ENCODE data around the gene CATSPER2.
"Not testable (repeated sequence)": the region's sequence is repeated elsewhere in the genome, so short reads cannot be mapped to it uniquely, and the experiment has no call there.

The CATSPER2 gene

DNA sequence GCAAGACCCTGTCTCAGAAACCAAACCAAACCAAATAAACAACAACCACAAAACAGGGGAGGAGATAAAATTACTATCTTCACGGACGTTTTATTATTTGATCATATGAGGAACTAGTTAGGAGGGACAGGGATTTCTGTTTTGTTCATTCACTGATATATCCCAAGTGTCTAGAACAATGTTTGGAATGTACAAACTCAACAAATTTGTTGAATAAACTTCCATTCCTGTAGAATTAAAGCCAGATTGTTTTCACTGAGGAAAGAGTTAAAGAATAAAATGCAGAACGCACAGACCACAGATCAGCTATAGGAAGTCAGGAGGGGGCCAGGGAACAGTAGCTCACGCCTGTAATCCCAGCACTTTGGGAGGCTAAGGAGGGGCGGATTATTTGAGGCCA is 23.5 kb downstream of the CATSPER2 start:
- CTCF ChIA-PET, result no interaction called here
- POLR2A ChIA-PET, result no interaction called here
- TF ChIP-seq, protein P1, sequence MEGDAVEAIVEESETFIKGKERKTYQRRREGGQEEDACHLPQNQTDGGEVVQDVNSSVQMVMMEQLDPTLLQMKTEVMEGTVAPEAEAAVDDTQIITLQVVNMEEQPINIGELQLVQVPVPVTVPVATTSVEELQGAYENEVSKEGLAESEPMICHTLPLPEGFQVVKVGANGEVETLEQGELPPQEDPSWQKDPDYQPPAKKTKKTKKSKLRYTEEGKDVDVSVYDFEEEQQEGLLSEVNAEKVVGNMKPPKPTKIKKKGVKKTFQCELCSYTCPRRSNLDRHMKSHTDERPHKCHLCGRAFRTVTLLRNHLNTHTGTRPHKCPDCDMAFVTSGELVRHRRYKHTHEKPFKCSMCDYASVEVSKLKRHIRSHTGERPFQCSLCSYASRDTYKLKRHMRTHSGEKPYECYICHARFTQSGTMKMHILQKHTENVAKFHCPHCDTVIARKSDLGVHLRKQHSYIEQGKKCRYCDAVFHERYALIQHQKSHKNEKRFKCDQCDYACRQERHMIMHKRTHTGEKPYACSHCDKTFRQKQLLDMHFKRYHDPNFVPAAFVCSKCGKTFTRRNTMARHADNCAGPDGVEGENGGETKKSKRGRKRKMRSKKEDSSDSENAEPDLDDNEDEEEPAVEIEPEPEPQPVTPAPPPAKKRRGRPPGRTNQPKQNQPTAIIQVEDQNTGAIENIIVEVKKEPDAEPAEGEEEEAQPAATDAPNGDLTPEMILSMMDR (IDR thresholded peaks at IDR 0.05; ENCODE audit: control extremely low read depth, extremely low read depth, low read depth, missing control alignments), result no peak
- DNase-seq (ENCODE audit: extremely low spot score), result no peak

DNA sequence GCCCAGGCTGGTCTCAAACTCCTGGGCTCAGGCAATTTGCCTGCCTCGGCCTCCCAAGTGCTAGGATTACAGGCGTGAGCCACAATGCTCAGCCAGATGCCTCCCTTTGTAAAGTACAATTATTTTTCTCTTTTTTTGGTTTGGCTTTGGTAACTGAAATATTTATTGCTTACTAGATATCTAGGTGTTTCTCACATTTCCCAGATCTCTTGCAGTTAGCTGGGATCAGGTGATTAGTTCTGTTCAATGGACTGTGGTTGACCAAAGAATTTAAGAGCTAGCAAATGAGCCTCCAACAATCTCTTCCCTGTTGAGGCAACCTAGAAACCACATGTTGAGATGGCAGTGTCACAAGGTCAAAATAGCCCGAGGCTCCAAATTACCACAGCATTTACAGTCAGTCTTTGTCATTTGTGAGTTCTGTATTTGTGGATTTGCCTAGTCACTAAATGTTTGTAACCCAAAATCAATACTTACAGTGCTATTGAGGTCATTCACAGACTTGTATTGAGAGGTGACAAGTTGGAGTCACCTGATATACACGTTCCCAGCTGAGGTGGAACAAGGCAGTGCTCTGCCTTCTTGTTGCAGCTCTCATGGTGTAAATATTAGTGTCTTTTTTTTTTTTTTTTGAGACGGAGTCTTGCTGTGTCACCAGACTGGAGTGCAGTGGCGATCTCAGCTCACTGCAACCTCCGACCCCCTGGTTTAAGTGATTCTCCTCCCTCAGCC is 26.4 kb downstream of the CATSPER2 start:
- CTCF ChIA-PET; POLR2A ChIA-PET; DNase-seq (ENCODE audit: extremely low spot score): not testable (repeated sequence)

DNA sequence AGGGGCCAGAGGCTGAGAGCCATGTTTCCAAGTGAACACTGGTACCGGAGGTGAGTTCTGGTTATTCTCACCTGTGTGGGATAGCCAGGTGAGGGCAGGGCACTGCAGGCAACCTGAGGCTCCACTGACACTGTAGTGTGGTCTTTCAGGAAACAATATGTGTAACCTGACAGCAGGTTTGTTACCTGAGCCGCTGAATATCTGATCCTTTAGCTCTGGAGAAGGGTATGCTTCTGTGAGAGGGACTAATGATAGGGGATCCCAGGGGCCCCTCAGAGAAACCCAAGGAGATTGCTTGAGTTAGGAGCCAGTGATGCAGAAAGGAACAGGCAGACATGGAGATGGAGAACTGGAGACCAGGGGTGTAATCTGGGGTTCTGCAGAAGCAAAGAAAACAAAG is 29.9 kb downstream of the CATSPER2 start, which contains the start of gene STRC:
STRC (minus strand) TSS at position 101 of the 400 bp plus-strand sequence; CDS start at position 23, 78 bp downstream.
- DNase-seq (ENCODE audit: extremely low spot score); CTCF ChIA-PET; POLR2A ChIA-PET: not testable (repeated sequence)

DNA sequence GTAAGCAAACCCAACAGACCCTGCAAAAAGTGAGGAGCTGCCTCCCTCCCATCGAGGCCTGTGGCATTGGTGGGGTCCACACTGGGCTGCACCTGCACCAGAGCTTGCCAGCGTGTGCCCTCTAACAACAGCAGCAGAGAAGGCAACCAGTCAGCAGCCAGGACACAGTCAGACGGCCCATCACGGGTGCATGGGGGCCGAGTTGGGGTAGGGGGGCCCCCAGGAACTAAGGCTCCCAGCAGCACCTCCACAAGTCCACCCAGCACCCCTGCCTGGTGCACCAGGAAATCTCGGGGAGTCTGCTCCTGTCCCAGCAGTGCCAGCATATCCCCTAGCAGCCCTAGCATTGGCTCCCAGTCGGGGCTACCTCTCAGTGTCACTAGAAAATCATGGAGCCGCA is 30.9 kb downstream of the CATSPER2 start:
- CTCF ChIA-PET; POLR2A ChIA-PET; DNase-seq (ENCODE audit: extremely low spot score): not testable (repeated sequence)

DNA sequence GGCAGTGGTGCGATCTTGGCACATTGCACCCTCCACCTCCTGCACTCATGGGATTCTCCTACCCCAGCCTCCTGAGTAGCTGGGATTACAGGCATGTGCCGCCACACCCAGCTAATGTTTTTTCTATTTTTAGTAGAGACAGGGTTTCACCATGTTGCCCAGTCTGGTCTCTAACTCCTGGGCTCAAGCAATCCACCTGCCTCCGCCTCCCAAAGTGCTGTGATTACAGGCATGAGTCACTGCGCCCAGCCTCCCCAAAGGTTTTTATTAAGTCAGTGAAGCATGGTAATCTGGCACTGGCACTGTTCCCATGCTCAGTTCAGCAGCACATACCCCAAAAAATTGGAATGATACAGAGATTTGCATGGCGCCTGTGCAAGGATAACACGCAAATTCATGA is 46.4 kb downstream of the CATSPER2 start:
- CTCF ChIA-PET; DNase-seq (ENCODE audit: extremely low spot score); POLR2A ChIA-PET: not testable (repeated sequence)

DNA sequence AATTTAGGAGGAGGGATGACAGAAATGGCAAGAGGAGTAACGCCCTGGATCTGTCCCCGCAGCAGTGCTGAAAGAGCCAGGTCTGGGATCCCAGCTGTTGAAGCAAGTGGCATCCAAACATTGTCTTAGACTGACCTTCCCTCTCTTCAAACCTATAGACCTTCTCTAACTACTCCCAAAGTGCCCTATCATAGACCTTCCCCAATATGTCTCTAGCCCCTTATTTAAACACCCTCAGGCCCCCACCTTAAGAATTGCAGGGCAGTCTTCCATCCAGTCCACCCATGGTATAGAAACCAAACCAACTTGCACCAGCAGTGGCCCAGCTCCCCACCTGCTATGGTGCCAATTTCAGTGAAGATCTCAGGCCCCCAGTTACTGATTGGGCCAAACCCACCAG is 48.4 kb downstream of the CATSPER2 start:
- CTCF ChIA-PET; DNase-seq (ENCODE audit: extremely low spot score); POLR2A ChIA-PET: not testable (repeated sequence)

DNA sequence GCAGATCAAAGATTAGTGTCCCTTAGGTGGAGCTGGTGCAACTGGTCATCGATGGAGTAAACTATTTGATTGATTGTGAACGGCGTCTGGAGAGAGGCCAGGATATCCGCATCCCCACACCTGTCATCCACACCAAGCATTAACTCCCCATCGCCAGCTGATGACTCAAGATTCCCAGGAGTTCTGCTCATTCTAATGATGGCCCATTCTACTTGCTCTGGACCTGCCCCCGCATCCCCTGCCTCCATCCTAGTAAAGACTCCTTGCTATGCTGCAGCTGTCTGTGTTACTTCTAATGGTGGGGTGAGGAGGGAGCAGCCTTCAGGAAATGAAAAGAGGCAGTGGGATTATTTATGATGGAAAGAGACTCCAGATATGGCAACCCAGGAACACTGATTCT is 49.5 kb downstream of the CATSPER2 start:
- DNase-seq (ENCODE audit: extremely low spot score), result not testable (repeated sequence)

DNA sequence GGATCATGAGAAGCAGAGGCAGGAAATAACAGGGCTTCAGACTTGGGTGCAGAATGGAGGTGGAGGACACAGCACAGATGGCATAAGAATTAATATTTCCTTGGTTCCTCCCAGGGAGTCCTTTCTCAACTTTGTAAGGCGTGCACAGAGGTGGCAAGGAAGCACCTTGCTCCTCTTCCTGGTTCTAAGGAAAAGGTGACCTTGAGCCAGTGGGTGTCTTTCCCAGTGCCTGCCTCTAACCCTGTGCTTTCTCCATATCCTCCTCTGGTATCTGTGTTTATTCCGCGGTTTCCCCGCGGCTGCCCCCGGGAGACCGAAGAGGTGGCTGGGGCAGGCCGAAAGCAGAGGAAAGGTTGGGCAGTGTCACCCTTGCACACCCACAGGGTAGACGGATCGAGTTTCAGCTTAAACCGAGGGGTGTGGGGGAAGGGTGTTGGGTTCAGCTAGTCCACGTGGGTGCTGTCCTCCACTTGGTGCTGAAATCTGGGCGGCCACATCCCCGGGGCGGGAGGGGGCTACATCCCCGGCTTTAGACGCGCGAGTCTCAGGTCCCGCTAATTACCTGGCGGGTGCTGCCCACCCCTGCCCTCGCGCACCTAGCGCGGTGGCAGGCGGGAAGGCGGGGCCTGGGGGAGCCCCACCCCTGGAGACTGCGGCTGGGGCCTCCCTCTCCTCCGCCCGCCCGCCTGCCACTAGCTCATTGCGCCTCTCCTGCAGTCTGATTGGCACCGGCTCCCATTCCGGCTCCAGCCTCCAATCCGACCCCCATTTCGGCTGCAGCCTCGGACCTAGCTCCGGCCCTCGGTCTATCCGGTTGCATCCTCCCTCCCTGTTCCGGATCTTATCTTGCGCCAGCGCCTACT is 55.1 kb downstream of the CATSPER2 start, which contains the start of gene CKMT1B:
CKMT1B (plus strand) TSS at position 700 of the 863 bp plus-strand sequence. CDS start 192 bp downstream, outside the sequence.
- CTCF ChIA-PET, POLR2A ChIA-PET: not testable (repeated sequence)

More for the DNA sequence above, 49.5 kb downstream of the CATSPER2 start:
- CTCF ChIA-PET, POLR2A ChIA-PET: not testable (repeated sequence)

DNA sequence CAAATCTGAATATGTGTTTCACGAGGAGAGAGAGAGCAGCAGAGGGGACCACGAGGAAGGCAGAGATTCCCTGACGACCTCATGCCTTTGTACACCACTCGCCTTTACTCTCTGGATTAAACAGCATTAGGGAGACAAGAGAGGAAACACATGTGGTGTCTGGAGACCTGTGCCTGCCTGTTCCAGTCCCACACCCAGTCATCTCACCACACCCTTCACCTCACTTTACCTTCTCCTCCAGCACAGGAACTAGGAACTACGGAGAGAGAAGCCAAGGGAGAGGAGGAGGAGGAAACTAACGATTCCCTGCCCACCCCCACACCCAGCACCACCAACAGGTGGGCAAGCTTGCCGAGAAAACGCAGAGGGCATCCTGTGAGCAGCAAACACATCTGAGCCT is 55.8 kb downstream of the CATSPER2 start:
- CTCF ChIA-PET; POLR2A ChIA-PET; DNase-seq (ENCODE audit: extremely low spot score): not testable (repeated sequence)

More for the DNA sequence above, 55.1 kb downstream of the CATSPER2 start, which contains the start of gene CKMT1B:
- DNase-seq (ENCODE audit: extremely low spot score), result not testable (repeated sequence)

DNA sequence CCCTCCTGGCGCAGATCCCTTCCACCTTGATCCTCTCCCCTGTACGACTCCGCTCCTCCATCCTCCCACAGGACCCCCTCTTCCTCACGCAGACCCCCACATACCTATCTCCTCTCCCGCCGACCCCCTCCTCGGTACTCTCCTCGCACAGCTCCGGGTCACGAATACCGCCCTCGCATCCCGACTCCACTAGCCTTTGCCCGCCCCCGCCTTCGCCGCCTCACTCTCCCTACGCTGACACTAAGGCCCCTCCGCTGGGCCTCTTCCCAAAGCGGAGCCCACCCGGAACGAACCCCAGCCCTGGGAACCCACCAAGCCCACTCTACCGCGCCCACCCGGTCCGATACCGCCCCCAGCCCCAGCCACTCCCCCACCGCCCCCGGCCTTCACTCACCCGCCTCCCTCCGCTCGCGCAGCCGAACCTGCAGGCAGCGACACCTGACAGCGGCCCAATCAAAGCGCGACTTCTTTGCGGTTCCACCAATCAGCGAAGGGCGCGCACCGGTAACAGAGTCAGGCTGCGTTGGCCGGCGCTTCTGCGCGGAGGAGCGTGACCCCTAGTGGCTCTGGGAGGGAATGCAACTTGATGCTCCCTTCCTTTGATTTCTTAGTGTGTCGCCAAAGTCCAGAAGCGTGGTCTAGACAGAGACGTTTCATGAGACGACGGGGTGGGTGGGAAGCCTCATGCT is 58.7 kb downstream of the CATSPER2 start, which contains the start of gene PPIP5K1:
PPIP5K1 (minus strand) TSS at position 431 of the 689 bp plus-strand sequence. CDS start 5,704 bp downstream, outside the sequence.
- CTCF ChIA-PET; DNase-seq (ENCODE audit: extremely low spot score); POLR2A ChIA-PET: not testable (repeated sequence)
